CD4-positive, alpha-beta T cell treated with Interleukin-17A for 4 hours (primary cell): ENCODE data around the gene CITED4.
"Not testable (repeated sequence)": the region's sequence is repeated elsewhere in the genome, so short reads cannot be mapped to it uniquely, and the experiment has no call there.

ENCODE experiments used
- DNase-seq: peaks from one replicate; pipeline ENCODE4 v3.0.0-alpha.2; 2020; ENCODE audit warnings: mixed read lengths

The CITED4 gene

GRCh38 chr1:40862008-40862863, at the start of gene CITED4:
Gene CITED4 (minus strand): TSS chr1:40862363. CDS start chr1:40862127, 236 bp downstream.
- DNase-seq, result peak; percentile 97

GRCh38 chr1:40911105-40911504, 48.9 kb upstream of the CITED4 start:
- DNase-seq, result no peak

GRCh38 chr1:40909281-40909680, 47.1 kb upstream of the CITED4 start:
- no peak for DNase-seq

- no peak for DNase-seq
Observed at GRCh38 chr1:40908350-40908749, 46.2 kb upstream of the CITED4 start.

GRCh38 chr1:40907899-40908298, 45.7 kb upstream of the CITED4 start:
- no peak for DNase-seq

GRCh38 chr1:40906781-40907400, 44.7 kb upstream of the CITED4 start:
- no peak for DNase-seq

- no peak for DNase-seq
Observed at GRCh38 chr1:40905061-40905460, 42.9 kb upstream of the CITED4 start.

- no peak for DNase-seq
Observed at GRCh38 chr1:40903106-40903505, 40.9 kb upstream of the CITED4 start.

GRCh38 chr1:40901886-40902852, 40.0 kb upstream of the CITED4 start:
- DNase-seq, result no peak

GRCh38 chr1:40899230-40899870, 37.2 kb upstream of the CITED4 start:
- no peak for DNase-seq

- DNase-seq, result no peak
Observed at GRCh38 chr1:40898431-40898901, 36.3 kb upstream of the CITED4 start.

GRCh38 chr1:40897513-40897912, 35.4 kb upstream of the CITED4 start:
- no peak for DNase-seq

- no peak for DNase-seq
Observed at GRCh38 chr1:40896482-40896881, 34.3 kb upstream of the CITED4 start.

GRCh38 chr1:40895601-40896000, 33.4 kb upstream of the CITED4 start:
- DNase-seq, result no peak

GRCh38 chr1:40894858-40895257, 32.7 kb upstream of the CITED4 start:
- not testable (repeated sequence) for DNase-seq

- DNase-seq, result no peak
Observed at GRCh38 chr1:40894455-40894854, 32.3 kb upstream of the CITED4 start.

GRCh38 chr1:40893946-40894345, 31.8 kb upstream of the CITED4 start:
- no peak for DNase-seq

GRCh38 chr1:40892354-40892753, 30.2 kb upstream of the CITED4 start:
- DNase-seq, result no peak

GRCh38 chr1:40890771-40891170, 28.6 kb upstream of the CITED4 start:
- DNase-seq, result no peak

GRCh38 chr1:40887652-40888051, 25.5 kb upstream of the CITED4 start:
- DNase-seq, result no peak

GRCh38 chr1:40887012-40887378, 24.8 kb upstream of the CITED4 start:
- no peak for DNase-seq

- DNase-seq, result no peak
Observed at GRCh38 chr1:40886318-40887011, 24.3 kb upstream of the CITED4 start.
